NCI-H1092 treated with DMSO at 0.1 percent for 48 hours (cell line): Measurements from ENCODE around the gene AIFM3.
"Not testable (repeated sequence)": the region's sequence is repeated elsewhere in the genome, so short reads cannot be mapped to it uniquely, and the experiment has no call there.

Experiments
- DNase-seq: peaks from one replicate; lab custom pipeline; 2025; lab: John Stamatoyannopoulos, UW

The AIFM3 gene

GRCh38 chr22:20966883-20967696 is at the start of gene AIFM3:
AIFM3 (plus strand) TSS chr22:20967255; CDS start chr22:20967945, 690 bp downstream.
- no peak for DNase-seq

GRCh38 chr22:20918663-20919218 is 48.3 kb upstream of the AIFM3 start:
- no peak for DNase-seq

GRCh38 chr22:20919718-20920117 is 47.3 kb upstream of the AIFM3 start:
- no peak for DNase-seq

- DNase-seq: no peak
These were observed 46.2 kb upstream of the AIFM3 start for GRCh38 chr22:20920881-20921203.

GRCh38 chr22:20922141-20922751 is 44.8 kb upstream of the AIFM3 start:
- DNase-seq: no peak

GRCh38 chr22:20926243-20926642 is 40.8 kb upstream of the AIFM3 start:
- DNase-seq: no peak

GRCh38 chr22:20927940-20928572 is 39.0 kb upstream of the AIFM3 start:
- no peak for DNase-seq

- DNase-seq: no peak
These were observed 38.5 kb upstream of the AIFM3 start for GRCh38 chr22:20928573-20928967.

GRCh38 chr22:20930004-20930403 is 37.1 kb upstream of the AIFM3 start:
- DNase-seq: no peak

- DNase-seq: not testable (repeated sequence)
These were observed 36.6 kb upstream of the AIFM3 start for GRCh38 chr22:20930435-20930834.

- no peak for DNase-seq
These were observed 35.9 kb upstream of the AIFM3 start for GRCh38 chr22:20931126-20931654.

GRCh38 chr22:20933910-20934309 is 33.1 kb upstream of the AIFM3 start:
- no peak for DNase-seq

GRCh38 chr22:20935049-20935448 is 32.0 kb upstream of the AIFM3 start:
- DNase-seq: not testable (repeated sequence)

GRCh38 chr22:20935780-20936539 is 31.1 kb upstream of the AIFM3 start:
- DNase-seq: not testable (repeated sequence)

- no peak for DNase-seq
These were observed 29.8 kb upstream of the AIFM3 start for GRCh38 chr22:20937031-20937793.

- DNase-seq: no peak
These were observed 29.0 kb upstream of the AIFM3 start for GRCh38 chr22:20937794-20938671.

GRCh38 chr22:20939457-20940185 is 27.4 kb upstream of the AIFM3 start:
- not testable (repeated sequence) for DNase-seq

- no peak for DNase-seq
These were observed 26.8 kb upstream of the AIFM3 start for GRCh38 chr22:20940186-20940651.

GRCh38 chr22:20940904-20941385 is 26.1 kb upstream of the AIFM3 start:
- no peak for DNase-seq
